Mesenchymal stem cell (in vitro differentiated cells and primary cell): ENCODE measurements around the gene TMEM151A.

Experiments used
- DNase-seq: peaks from one replicate; pipeline ENCODE4 v3.0.0-alpha.2; 2013
- H2AFZ ChIP-seq: one replicate; pipeline ENCODE4 v1.6.1; 2013; ENCODE audit warnings: low read depth, mild to moderate bottlenecking, control low read depth, inconsistent platforms, low read length, moderate library complexity
- H2AK5ac ChIP-seq: 2 replicates; pipeline ENCODE4 v1.6.1; 2013; ENCODE audit warnings: low read length, moderate library complexity, mild to moderate bottlenecking, inconsistent platforms; ENCODE audit not compliant: severe bottlenecking
- H2BK120ac ChIP-seq: one replicate; pipeline ENCODE4 v1.6.1; 2013; ENCODE audit warnings: low read depth, mild to moderate bottlenecking, inconsistent platforms, low read length, moderate library complexity
- H2BK12ac ChIP-seq, 2 experiments: one replicate each; pipeline ENCODE4 v1.6.1; 2013; ENCODE audit warnings: inconsistent platforms in 2 of 2, low read length in 2 of 2, mild to moderate bottlenecking in 2 of 2, moderate library complexity in 2 of 2, control low read depth in 1 of 2
- H2BK15ac ChIP-seq: one replicate; pipeline ENCODE4 v1.6.1; 2013; ENCODE audit warnings: mild to moderate bottlenecking, low read depth, inconsistent platforms; ENCODE audit not compliant: poor library complexity, severe bottlenecking
- H2BK5ac ChIP-seq: 2 replicates; pipeline ENCODE4 v1.6.1; 2013; ENCODE audit warnings: low read depth, mild to moderate bottlenecking, low read length, control low read depth, inconsistent platforms; ENCODE audit not compliant: poor library complexity, severe bottlenecking
- H3K14ac ChIP-seq, 2 experiments: one replicate each; pipeline ENCODE4 v1.6.1; 2013; ENCODE audit warnings: inconsistent platforms in 2 of 2, low read length in 2 of 2, control low read depth in 1 of 2, mild to moderate bottlenecking in 1 of 2, moderate library complexity in 1 of 2
- H3K18ac ChIP-seq, 2 experiments: one replicate each; pipeline ENCODE4 v1.6.1; 2013; ENCODE audit warnings: inconsistent platforms in 2 of 2, low read length in 2 of 2, control low read depth in 1 of 2, low read depth in 1 of 2, mild to moderate bottlenecking in 1 of 2
- H3K23ac ChIP-seq, 2 experiments: one replicate each; pipeline ENCODE4 v1.6.1; 2013; ENCODE audit warnings: inconsistent platforms in 2 of 2, low read length in 2 of 2, mild to moderate bottlenecking in 2 of 2, moderate library complexity in 2 of 2, control low read depth in 1 of 2
- H3K27ac ChIP-seq: 2 replicates; pipeline ENCODE4 v1.5.1; 2013; ENCODE audit warnings: mild to moderate bottlenecking, moderate library complexity, low read length, control low read depth, inconsistent platforms; ENCODE audit not compliant: poor library complexity, severe bottlenecking
- H3K27me3 ChIP-seq, 2 experiments: 2 replicates each; pipeline versions ENCODE4 v1.6.1 to v1.7.0; 2013; ENCODE audit warnings: low read length in 2 of 2, mild to moderate bottlenecking in 2 of 2, moderate library complexity in 2 of 2, control low read depth in 1 of 2, inconsistent platforms in 1 of 2; ENCODE audit not compliant: control insufficient read depth in 1 of 2, insufficient read depth in 1 of 2
- H3K36me3 ChIP-seq, 2 experiments: 2 replicates each; pipeline versions ENCODE4 v1.6.1 to v1.7.0; 2013; ENCODE audit warnings: low read length in 2 of 2, control low read depth in 1 of 2, inconsistent platforms in 1 of 2, low read depth in 1 of 2, mild to moderate bottlenecking in 1 of 2; ENCODE audit not compliant: insufficient read depth in 2 of 2, control insufficient read depth in 1 of 2
- H3K4ac ChIP-seq, 2 experiments: one replicate each; pipeline ENCODE4 v1.6.1; 2013; ENCODE audit warnings: inconsistent platforms in 2 of 2, low read length in 2 of 2, mild to moderate bottlenecking in 2 of 2, moderate library complexity in 2 of 2, control low read depth in 1 of 2, low read depth in 1 of 2
- H3K4me1 ChIP-seq: 2 replicates; pipeline ENCODE4 v1.6.1; 2013; ENCODE audit warnings: low read depth, low read length, control low read depth; ENCODE audit not compliant: control insufficient read depth, insufficient read depth
- H3K4me2 ChIP-seq: 2 replicates; pipeline ENCODE4 v1.6.1; 2013; ENCODE audit warnings: low read length, mild to moderate bottlenecking, inconsistent platforms; ENCODE audit not compliant: poor library complexity, severe bottlenecking
- H3K4me3 ChIP-seq, 2 experiments: 2 replicates each; pipeline versions ENCODE4 v1.5.1 to v1.7.0; 2013; ENCODE audit warnings: low read length in 2 of 2, mild to moderate bottlenecking in 2 of 2, control low read depth in 1 of 2, low read depth in 1 of 2; ENCODE audit not compliant: insufficient read depth in 1 of 2
- H3K79me1 ChIP-seq: replicated peaks from 2 replicates; pipeline ENCODE4 v1.6.1; 2013; ENCODE audit warnings: mild to moderate bottlenecking, control low read depth, low read length, inconsistent platforms; ENCODE audit not compliant: poor library complexity, severe bottlenecking
- H3K9ac ChIP-seq: 2 replicates; pipeline ENCODE4 v1.7.0; 2013; ENCODE audit warnings: mild to moderate bottlenecking, low read length, moderate library complexity
- H3K9me3 ChIP-seq: 2 replicates; pipeline ENCODE4 v1.7.0; 2013; ENCODE audit warnings: mild to moderate bottlenecking, low read length; ENCODE audit not compliant: control insufficient read depth
- H4K8ac ChIP-seq: one replicate; pipeline ENCODE4 v1.6.1; 2013; ENCODE audit warnings: inconsistent platforms, mild to moderate bottlenecking, low read length, moderate library complexity
- H4K91ac ChIP-seq: one replicate; pipeline ENCODE4 v1.6.1; 2013; ENCODE audit warnings: mild to moderate bottlenecking, low read length, inconsistent platforms
- WGBS: methylation state at CpG from one replicate; pipeline ENCODE4 v1.1.7; 2013; ENCODE audit warnings: mixed read lengths; 5-methylcytosine and 5-hydroxymethylcytosine counted together

Gene TMEM151A

DNA sequence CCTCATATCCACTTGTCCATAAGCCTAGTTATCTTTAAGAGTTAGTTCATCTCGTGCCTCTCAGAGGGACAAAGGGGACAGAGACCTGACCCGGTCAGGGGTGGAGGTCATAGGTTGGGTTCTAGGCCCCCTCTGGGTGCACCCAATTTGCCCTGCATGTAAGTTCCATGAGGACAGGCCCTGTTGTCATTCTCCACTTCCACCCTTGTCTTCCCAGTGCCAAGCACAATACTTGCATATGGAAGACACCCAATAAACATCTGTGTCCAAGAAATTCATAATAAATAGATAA is 1.4 kb upstream of the TMEM151A start:
- Histone ChIP-seq H2BK120ac (no peak overlapping the region), H3K4me1 (peaks cover 43% of the 10 kb centered on the region), H2BK15ac (no peak overlapping the region), H2BK5ac (no peak overlapping the region), H4K91ac (no peak overlapping the region), H3K4ac (no peak overlapping the region), H3K4me2 (no peak overlapping the region), H3K18ac (no peak overlapping the region), H3K23ac (no peak overlapping the region), H3K27me3 (peaks cover 30 to 38% of the 10 kb centered on the region in 2 experiments), H3K14ac (no peak overlapping the region), H2BK12ac (no peak overlapping the region), H3K27ac (no peak overlapping the region), H2AK5ac (no peak overlapping the region), H3K4me3 (peak overlapping the region in 1 of 2 experiments; percentile 92), H3K9ac (no peak overlapping the region), H3K9me3 (no peaks in the 10 kb centered on the region), H3K79me1 (peaks cover 15% of the 10 kb centered on the region), H2AFZ (no peak overlapping the region), H3K36me3 (peaks cover 17 to 32% of the 10 kb centered on the region in 2 experiments), H4K8ac (no peak overlapping the region)
- DNase-seq, result no peak
- 90% methylated on average over 2 of the region's 2 CpGs for WGBS

DNA sequence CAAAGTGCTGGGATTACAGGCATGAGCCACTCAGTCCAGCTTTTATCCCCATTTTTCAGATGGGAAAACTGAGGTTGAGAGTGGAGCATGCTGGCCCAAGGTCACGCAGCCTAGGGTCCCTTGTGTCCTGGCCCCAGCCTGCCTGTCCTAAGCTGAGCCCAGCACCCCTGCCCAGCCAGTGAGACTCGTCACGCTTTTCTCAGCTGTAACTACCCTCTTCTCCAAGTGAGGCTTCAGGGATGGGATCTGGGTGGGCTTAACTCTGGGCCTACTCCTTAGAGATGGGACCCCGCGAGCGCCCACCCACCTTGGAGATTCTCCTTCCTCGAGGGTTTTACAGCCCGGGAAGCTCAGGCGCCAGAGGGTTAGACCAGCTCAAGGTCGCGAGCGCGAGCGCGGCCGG is 390 bp upstream of the TMEM151A start:
- H3K14ac ChIP-seq, result no peak overlapping the region
- no peak overlapping the region for H2BK120ac ChIP-seq
- H3K4ac ChIP-seq, result no peak overlapping the region
- H3K9me3 ChIP-seq, result no peaks in the 10 kb centered on the region
- no peak overlapping the region for H3K4me3 ChIP-seq
- WGBS, result 24% methylated on average over 13 of the region's 16 CpGs
- no peak overlapping the region for H2BK5ac ChIP-seq
- H3K4me1 ChIP-seq, result peaks cover 36% of the 10 kb centered on the region
- H3K18ac ChIP-seq, result no peak overlapping the region
- H3K27ac ChIP-seq, result no peak overlapping the region
- H3K9ac ChIP-seq, result no peak overlapping the region
- H3K4me2 ChIP-seq, result peak overlapping the region; percentile 45
- H2BK12ac ChIP-seq, result no peak overlapping the region
- H4K91ac ChIP-seq, result no peak overlapping the region
- no peak overlapping the region for H2AK5ac ChIP-seq
- H2BK15ac ChIP-seq, result no peak overlapping the region
- peaks cover 33 to 44% of the 10 kb centered on the region in 2 experiments for H3K27me3 ChIP-seq
- H3K23ac ChIP-seq, result no peak overlapping the region
- no peak overlapping the region for H4K8ac ChIP-seq
- no peak for DNase-seq
- peaks cover 7% of the 10 kb centered on the region for H3K79me1 ChIP-seq
- no peak overlapping the region for H2AFZ ChIP-seq
- H3K36me3 ChIP-seq, result peaks cover 9 to 26% of the 10 kb centered on the region in 2 experiments

DNA sequence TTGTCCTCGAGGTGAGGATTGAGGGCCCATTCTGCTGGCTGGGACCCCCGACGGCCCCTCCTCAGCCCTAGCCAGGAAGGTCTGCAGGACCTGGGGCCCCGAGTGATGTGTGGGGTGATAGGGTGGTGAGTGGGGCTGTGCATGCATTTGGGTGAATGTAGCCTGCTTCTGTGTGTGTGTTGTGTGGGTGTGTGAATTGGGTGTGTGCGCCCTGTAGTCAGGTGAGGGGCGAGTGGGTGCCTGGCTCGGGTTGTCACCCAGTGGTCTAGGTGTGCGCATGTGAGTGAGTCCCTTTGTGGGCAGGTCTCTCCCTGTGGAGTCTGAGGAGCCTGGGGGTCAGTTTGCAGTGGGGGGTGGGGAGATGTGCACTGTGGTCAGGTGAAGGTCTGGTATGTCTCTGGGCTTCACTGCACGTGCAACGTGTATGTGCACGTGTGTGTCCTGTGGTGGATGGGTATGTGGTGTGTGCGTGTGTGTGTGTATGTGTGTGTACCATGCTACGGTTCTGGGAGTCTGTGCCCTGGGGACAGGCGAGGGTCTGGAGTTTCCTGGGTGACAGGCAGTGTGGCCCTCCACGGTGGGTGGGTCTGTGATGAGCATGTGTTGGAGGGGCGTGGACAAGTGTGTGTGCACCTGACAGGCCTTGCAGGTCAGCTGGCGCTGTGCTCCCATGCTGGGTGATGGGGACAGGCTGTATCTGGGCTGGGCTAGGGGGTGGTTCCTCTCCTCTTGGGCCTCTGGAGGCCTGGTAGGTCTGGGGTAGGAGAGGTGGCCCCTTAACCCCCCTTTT is 1.0 kb downstream of the TMEM151A start:
- Histone ChIP-seq H3K36me3 (peaks cover 0 to 14% of the 10 kb centered on the region in 2 experiments), H3K4me1 (peaks cover 28% of the 10 kb centered on the region), H2AFZ (no peak overlapping the region), H3K27me3 (peaks cover 41 to 57% of the 10 kb centered on the region in 2 experiments), H3K79me1 (peaks cover 2% of the 10 kb centered on the region), H2BK5ac (no peak overlapping the region), H3K23ac (peak overlapping the region in 1 of 2 experiments; percentile 16), H3K27ac (no peak overlapping the region), H3K9ac (no peak overlapping the region), H4K8ac (no peak overlapping the region), H4K91ac (no peak overlapping the region), H2AK5ac (no peak overlapping the region), H3K4ac (no peak overlapping the region), H2BK12ac (no peak overlapping the region), H2BK120ac (no peak overlapping the region), H3K9me3 (no peaks in the 10 kb centered on the region), H3K14ac (no peak overlapping the region), H3K18ac (no peak overlapping the region), H3K4me2 (no peak overlapping the region), H3K4me3 (no peak overlapping the region), H2BK15ac (no peak overlapping the region)
- DNase-seq, result no peak
- 72% methylated on average over 17 of the region's 17 CpGs for WGBS

DNA sequence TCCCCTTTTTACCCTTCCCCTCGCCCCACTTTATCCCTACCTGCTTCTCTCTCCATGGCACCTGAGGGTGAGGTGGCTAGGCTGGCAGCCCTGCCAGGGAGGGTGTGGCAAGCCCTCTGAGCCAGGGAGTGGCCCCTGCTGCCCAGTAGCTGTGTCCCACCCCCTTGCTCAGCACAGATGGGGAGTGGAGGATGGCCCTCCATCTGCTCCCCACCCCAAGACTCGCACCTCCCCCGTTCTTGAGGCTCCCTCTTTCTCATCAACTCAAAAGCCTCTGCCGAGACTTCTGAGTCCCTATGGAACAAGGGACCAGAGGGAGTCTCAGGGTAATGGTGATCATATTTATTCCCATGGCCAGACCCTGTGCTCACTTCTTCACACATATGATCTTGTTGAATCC is 1.7 kb downstream of the TMEM151A start:
- Histone ChIP-seq H3K23ac (no peak overlapping the region), H4K8ac (no peak overlapping the region), H3K18ac (no peak overlapping the region), H2BK12ac (no peak overlapping the region), H3K27me3 (peaks cover 44 to 57% of the 10 kb centered on the region in 2 experiments), H2AFZ (no peak overlapping the region), H3K9ac (no peak overlapping the region), H3K79me1 (no peaks in the 10 kb centered on the region), H3K4me2 (no peak overlapping the region), H3K27ac (no peak overlapping the region), H3K4me1 (peaks cover 23% of the 10 kb centered on the region), H4K91ac (no peak overlapping the region), H2BK15ac (no peak overlapping the region), H2AK5ac (no peak overlapping the region), H3K4ac (no peak overlapping the region), H2BK120ac (no peak overlapping the region), H2BK5ac (no peak overlapping the region), H3K14ac (no peak overlapping the region), H3K4me3 (no peak overlapping the region), H3K36me3 (peaks cover 0 to 11% of the 10 kb centered on the region in 2 experiments), H3K9me3 (no peaks in the 10 kb centered on the region)
- 100% methylated on average over 1 of the region's 4 CpGs for WGBS
- DNase-seq, result no peak
